HK-2 (cell line): Measurements from ENCODE around the gene LEAP2.
"Not testable (repeated sequence)": the region's sequence is repeated elsewhere in the genome, so short reads cannot be mapped to it uniquely, and the experiment has no call there.

Experiments used
- DNase-seq: peaks from one replicate; pipeline ENCODE4 v3.0.0-alpha.2; 2018; ENCODE audit not compliant: unreplicated experiment

Gene LEAP2

DNA sequence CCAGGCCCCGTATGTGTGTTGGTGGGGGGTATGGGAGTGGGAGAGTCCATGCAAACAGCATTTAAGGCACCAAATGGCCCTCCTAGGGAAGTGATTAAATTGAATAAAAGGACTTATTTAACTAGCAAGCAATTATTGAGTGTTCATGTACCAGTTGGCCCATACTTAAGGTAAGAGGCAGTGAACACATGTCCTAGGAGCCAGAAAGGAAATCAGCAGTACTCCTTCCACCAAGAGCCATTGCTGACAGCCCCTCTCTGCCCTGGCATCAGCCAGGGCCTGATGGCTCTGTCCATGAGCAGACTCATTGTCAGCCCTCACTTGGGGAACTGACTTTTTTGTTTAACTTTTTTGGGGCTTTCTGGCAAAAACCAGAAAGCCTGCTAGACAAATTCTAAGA is 32.6 kb upstream of the LEAP2 start:
- no peak for DNase-seq

- no peak for DNase-seq
Observed at GRCh38 chr5:132841305-132841704, 32.2 kb upstream of the LEAP2 start.

GRCh38 chr5:132848270-132848669 is 25.2 kb upstream of the LEAP2 start:
- no peak for DNase-seq

- DNase-seq = no peak
Observed at GRCh38 chr5:132849347-132849746, 24.1 kb upstream of the LEAP2 start.

GRCh38 chr5:132850066-132850465 is 23.4 kb upstream of the LEAP2 start:
- no peak for DNase-seq

GRCh38 chr5:132853323-132853722 is 20.1 kb upstream of the LEAP2 start:
- DNase-seq = no peak

DNA sequence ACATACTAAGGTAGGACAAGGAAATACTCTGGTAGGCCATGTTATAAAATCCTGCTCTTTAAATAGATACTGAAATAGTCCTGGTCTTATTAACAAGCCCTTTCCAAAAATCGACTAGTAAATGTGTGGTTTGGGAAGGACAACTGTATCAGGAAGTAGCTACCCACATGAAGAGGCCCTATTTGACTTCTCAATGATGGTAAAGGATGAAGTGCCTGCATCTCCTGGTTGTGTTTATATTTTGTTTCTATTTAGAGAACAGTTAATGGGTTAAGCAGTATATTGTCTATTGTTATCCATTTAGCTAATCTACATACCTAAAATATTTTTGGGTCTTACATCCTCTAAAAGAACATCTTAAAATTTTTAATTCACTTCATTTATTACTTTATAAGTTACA is 19.7 kb upstream of the LEAP2 start:
- DNase-seq = no peak

DNA sequence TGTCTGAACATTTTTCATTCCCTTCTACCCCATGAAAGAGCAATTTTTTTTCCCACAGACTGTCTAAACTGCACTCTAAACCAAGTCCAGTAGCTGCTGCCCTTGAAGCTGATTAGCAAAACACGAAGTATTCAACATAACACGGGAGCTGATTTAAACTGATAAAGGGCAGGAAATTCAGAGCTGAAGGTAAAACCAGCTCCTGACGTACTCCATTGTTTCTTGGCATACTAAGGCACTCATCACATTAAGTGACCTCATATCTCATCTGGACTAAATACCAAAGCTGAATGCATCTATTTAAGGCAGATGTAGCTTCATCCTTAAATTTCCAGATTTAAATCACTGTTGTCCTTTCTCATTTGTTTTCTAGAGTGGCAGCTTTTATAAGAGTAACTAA is 19.2 kb upstream of the LEAP2 start:
- no peak for DNase-seq

DNA sequence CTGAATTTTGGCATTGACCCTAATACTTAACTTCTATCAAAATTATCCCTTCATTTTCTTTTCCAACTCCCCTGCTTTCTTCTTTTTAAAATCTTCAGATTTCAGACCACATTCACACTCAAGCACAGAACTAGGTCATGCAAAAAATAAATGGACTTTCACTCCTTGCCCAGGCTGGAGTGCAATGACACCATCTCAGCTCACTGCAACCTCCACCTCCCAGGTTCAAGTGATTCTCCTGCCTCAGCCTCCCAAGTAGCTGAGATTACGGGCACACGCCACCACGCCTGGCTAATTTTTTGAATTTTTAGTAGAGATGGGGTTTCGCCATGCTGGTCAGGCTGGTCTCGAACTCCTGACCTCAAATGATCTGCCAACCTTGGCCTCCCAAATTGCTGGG is 18.5 kb upstream of the LEAP2 start:
- not testable (repeated sequence) for DNase-seq

- DNase-seq = no peak
Observed at GRCh38 chr5:132856011-132856410, 17.5 kb upstream of the LEAP2 start.

DNA sequence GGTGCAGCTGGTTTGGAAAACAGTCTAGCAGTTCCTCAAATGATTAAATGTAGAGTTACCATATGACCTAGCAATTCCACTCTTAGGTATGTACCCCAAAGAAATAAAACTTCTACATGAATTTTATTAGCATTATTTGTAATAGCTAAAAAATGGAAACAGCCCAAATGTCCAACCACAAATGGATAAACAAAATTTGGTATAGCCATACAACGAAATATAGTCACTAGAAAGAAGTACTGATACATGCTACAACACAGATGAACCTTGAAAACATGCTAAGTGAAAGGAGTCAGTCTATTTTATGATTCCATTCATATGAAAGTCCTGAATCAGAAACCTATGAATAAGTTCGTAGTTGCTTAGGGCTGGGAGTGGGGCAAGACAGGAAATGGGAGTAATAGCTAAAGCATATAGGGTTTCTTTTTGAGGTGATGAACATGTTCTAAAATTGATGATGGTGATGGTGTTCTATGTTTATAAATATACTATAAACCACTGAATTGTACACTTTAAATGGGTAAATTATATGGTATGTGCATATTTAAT is 13.5 kb upstream of the LEAP2 start:
- DNase-seq = no peak

DNA sequence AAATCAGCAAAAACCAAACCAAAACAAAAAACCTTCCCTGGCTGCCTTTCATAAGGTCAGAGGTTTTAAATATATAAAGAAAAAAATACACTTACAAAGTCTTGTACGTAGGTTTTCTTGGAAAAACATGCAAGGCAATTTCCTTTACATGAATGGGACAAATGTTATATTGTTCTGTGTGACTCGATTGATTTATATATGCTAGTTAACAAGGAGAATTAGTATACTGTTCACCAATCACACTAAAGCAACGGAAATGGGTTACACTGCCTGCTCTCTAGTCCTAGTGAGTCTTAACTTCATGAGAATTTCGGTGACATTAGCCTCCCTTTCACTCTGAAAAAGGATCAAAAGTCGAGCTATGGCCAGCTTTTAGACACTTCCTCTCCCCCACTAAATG is 12.7 kb upstream of the LEAP2 start:
- DNase-seq = no peak

- DNase-seq = no peak
Observed at GRCh38 chr5:132865668-132866341, 7.7 kb upstream of the LEAP2 start.

- DNase-seq = peak; percentile 92
Observed at GRCh38 chr5:132866342-132867045, 7.0 kb upstream of the LEAP2 start, which contains the start of the genes GDF9 and UQCRQ. Gene GDF9 (minus strand): TSS chr5:132866469. CDS start chr5:132864533, 1,936 bp downstream. Gene UQCRQ (plus strand): TSS chr5:132866642. CDS start chr5:132866882, 240 bp downstream.

DNA sequence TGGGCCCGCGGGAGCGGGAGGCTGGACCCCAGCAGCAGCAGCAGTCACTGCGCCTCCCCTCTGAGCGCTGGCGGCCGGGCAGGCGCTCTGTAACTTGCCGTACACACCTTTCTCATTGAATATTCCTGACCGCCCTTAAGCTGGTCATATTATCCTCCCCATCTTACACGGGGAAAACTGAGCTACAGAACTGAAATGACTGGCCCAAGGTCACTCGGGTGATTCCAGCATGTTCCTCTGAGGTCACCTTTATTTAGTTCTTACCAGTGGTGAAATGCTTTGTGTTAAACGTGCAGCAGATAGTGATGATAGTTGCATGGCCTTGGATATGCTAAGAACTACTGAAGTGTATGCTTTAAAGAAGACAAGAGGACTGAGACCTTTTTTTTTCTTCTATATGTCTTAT is 6.4 kb upstream of the LEAP2 start:
- no peak for DNase-seq

- DNase-seq = no peak
Observed at GRCh38 chr5:132868754-132869153, 4.7 kb upstream of the LEAP2 start.

GRCh38 chr5:132870801-132871200 is 2.7 kb upstream of the LEAP2 start:
- no peak for DNase-seq

DNA sequence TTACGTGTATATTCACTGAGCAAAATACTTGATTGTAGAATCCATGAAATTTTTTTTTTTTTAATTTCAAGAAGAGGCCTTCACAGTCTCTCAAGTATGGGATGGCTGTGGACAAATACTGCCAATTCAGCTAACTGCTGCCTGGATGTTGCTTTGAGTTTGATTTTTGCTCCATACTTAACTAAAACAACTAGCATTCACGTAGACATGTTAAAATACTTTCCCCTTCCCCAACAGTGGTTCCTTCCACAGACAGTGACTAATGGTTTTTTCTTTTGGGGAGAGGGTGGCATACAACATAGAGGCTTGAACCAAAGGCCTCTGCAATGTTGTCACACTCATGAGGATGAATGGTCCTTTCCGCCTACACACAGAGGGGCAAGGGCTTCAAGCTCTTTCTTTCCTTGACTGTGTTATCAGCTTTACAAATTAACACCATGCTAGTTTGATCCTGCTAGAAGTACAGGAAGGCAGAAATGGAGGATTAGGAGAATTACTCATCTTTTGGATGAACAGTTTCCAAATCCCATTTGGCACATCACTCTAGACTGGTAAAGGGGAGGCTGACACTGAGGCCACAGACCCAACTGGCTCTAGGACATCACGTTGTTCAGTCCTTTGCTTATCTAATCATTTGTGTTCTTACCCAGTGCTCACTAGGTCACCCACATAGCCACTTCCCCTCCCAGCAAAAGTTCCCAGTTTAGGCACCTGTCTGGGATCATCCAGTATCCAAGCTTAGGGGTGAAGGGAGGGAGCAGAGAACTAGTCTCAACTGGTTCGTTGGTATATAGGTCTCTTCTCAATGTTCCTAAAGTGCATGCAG is 1.8 kb upstream of the LEAP2 start:
- no peak for DNase-seq

DNA sequence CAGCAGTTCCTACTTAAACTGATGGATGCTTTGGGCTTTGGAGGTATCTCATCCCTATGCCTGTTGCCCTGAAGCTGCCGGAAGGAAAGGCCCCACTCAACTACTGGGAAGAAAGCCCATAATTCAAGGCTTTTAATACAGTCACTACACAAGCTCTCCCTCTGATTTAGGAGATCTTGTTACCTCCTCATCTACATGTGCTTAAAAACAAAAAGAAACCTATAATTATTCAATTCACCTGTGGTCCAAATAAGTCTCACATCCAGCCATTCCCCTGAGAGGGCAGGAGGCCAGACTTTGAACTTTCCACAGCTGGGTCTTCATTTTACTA is 715 bp upstream of the LEAP2 start:
- no peak for DNase-seq

GRCh38 chr5:132873930-132874271 is 433 bp downstream of the LEAP2 start:
- DNase-seq = no peak

- DNase-seq = no peak
Observed at GRCh38 chr5:132876020-132876759, 2.7 kb downstream of the LEAP2 start.

DNA sequence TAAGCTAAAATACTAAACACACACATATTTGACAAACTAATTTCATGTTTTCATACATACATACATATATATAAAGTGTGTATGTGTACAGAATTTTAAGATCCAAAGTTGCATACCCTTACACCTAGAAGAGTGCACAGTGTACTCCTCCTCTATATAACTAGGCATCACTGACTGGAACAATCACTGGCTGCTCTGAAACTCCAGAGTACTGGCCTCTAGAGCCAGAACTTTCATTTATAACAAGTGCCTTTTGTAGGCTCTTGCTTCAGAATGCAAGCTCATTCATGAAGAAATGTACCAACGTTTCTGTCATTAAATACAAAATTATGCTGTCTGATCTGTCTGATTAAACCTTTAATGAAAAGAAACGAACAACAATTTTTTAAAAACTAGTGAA is 4.0 kb downstream of the LEAP2 start:
- DNase-seq = no peak
